ENCODE measurements around the gene HS3ST5.

DNA sequence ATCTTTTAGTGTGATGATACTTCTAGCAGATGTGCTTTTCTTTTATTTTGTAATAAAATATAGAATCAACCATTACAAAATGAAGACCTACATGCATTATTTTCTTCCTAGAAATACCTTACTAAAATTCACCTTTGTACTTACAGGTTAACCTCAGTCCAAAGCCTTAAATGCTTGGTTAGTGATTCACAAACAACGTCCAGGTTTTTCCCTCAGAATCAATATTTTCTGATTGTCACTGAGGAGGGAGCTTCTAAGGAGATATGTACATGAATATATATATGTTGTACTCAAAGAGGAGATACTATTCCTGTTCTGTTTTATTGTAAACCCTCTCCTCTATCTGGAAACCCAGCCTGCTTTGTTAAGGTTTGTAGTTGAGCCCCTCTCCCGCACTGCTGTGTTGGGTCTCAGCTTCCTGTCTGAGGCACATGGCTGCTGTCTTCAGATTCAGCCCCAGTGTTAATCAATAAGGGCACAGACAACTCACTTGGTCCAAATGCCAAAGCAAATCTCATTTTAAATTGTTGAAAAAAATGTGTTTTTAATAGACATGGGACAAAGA is 33.9 kb upstream of the HS3ST5 start:
- TF ChIP-seq, protein P1, sequence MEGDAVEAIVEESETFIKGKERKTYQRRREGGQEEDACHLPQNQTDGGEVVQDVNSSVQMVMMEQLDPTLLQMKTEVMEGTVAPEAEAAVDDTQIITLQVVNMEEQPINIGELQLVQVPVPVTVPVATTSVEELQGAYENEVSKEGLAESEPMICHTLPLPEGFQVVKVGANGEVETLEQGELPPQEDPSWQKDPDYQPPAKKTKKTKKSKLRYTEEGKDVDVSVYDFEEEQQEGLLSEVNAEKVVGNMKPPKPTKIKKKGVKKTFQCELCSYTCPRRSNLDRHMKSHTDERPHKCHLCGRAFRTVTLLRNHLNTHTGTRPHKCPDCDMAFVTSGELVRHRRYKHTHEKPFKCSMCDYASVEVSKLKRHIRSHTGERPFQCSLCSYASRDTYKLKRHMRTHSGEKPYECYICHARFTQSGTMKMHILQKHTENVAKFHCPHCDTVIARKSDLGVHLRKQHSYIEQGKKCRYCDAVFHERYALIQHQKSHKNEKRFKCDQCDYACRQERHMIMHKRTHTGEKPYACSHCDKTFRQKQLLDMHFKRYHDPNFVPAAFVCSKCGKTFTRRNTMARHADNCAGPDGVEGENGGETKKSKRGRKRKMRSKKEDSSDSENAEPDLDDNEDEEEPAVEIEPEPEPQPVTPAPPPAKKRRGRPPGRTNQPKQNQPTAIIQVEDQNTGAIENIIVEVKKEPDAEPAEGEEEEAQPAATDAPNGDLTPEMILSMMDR (IDR thresholded peaks at IDR 0.05), result no peak
- TF ChIP-seq POLR2A (IDR thresholded peaks at IDR 0.05), result no peak

All from thyroid gland (tissue), 4 donors.